HEK293 (cell line): ENCODE measurements around the gene PIK3CA.
"Not testable (repeated sequence)": the region's sequence is repeated elsewhere in the genome, so short reads cannot be mapped to it uniquely, and the experiment has no call there.

Source experiments
- CTCF ChIA-PET: fragments of 350-600 bp; formaldehyde crosslinking; extraction: SDS; loops from one replicate; lab custom pipeline; 2021; ENCODE audit warnings: antibody characterized with exemption; lab: Yijun Ruan, JAX
- POLR2A ChIA-PET: fragments of 300-600 bp; formaldehyde crosslinking; extraction: SDS; loops from one replicate; lab custom pipeline; 2020; ENCODE audit warnings: antibody characterized with exemption, inconsistent platforms; lab: Yijun Ruan, JAX
- H3K27ac ChIP-seq: fragments of 200-500 bp; sonication (Bioruptor generic); 2 replicates; pipeline ENCODE4 v1.5.1; 2014; ENCODE audit warnings: low read depth, low read length, control low read depth, inconsistent platforms; ENCODE audit errors: extremely low read depth
- H3K36me3 ChIP-seq, 2 experiments: fragments of 200-500 bp in 1 of 2; sonication (Bioruptor generic) in 1 of 2; 1 replicate in 1 of 2; 2 replicates in 1 of 2; pipeline ENCODE4 v1.5.1; 2014 to 2017; ENCODE audit warnings: inconsistent platforms in 2 of 2, low read length in 2 of 2; ENCODE audit not compliant: control insufficient read depth in 2 of 2, insufficient read depth in 1 of 2
- H3K4me1 ChIP-seq: fragments of 200-500 bp; sonication (Bioruptor generic); 2 replicates; pipeline ENCODE4 v1.5.1; 2014; ENCODE audit warnings: mild to moderate bottlenecking, low read length, inconsistent platforms; ENCODE audit not compliant: control insufficient read depth, insufficient read depth
- H3K4me3 ChIP-seq: 2 replicates; pipeline ENCODE4 v1.5.1; 2011; ENCODE audit warnings: low read depth, mild to moderate bottlenecking, control low read depth, low read length, moderate library complexity
- H3K9me3 ChIP-seq: fragments of 200-500 bp; sonication (Bioruptor generic); 2 replicates; pipeline ENCODE4 v1.5.1; 2014; ENCODE audit warnings: low read depth, low read length, inconsistent platforms; ENCODE audit not compliant: control insufficient read depth, insufficient read depth
- HOXA7 ChIP-seq: sonication (generic); formaldehyde crosslinking; IDR thresholded peaks from 2 replicates; pipeline ENCODE4 v1.8.1; 2022; ENCODE audit warnings: missing genetic modification reagents, borderline replicate concordance
- IKZF3 ChIP-seq: fragments of 450-650 bp; IDR thresholded peaks from 2 replicates; pipeline ENCODE4 v1.5.0; 2018; ENCODE audit warnings: missing biosample characterization, mild to moderate bottlenecking, missing genetic modification characterization, moderate library complexity
- PRDM1 ChIP-seq: fragments of 450-650 bp; formaldehyde crosslinking; IDR thresholded peaks from 2 replicates; pipeline ENCODE4; 2016; ENCODE audit warnings: missing biosample characterization, missing genetic modification characterization
- ZFHX2 ChIP-seq: fragments of 450-650 bp; formaldehyde crosslinking; conservative IDR thresholded peaks from 2 replicates; pipeline ENCODE4 v1.5.1; 2016; ENCODE audit warnings: missing biosample characterization, missing genetic modification characterization
- ZIC2 ChIP-seq: fragments of 450-650 bp; formaldehyde crosslinking; IDR thresholded peaks from 2 replicates; pipeline ENCODE4 v1.5.1; 2016; ENCODE audit warnings: missing biosample characterization, missing genetic modification characterization
- ZNF146 ChIP-seq: fragments of 450-650 bp; formaldehyde crosslinking; IDR thresholded peaks from 2 replicates; pipeline ENCODE4 v1.5.1; 2016; ENCODE audit warnings: missing biosample characterization, missing genetic modification characterization
- ZNF184 ChIP-seq: fragments of 450-650 bp; IDR thresholded peaks from 2 replicates; pipeline ENCODE4 v1.5.1; 2018; ENCODE audit warnings: missing biosample characterization, mild to moderate bottlenecking, missing genetic modification characterization
- ZNF19 ChIP-seq: fragments of 450-650 bp; formaldehyde crosslinking; IDR thresholded peaks from 2 replicates; pipeline ENCODE4; 2016; ENCODE audit warnings: missing biosample characterization, missing genetic modification characterization, low read depth
- ZNF335 ChIP-seq: fragments of 450-650 bp; formaldehyde crosslinking; conservative IDR thresholded peaks from 2 replicates; pipeline ENCODE4 v1.5.1; 2016; ENCODE audit warnings: missing biosample characterization, missing genetic modification characterization
- ZNF391 ChIP-seq: fragments of 450-650 bp; formaldehyde crosslinking; IDR thresholded peaks from 2 replicates; pipeline ENCODE4 v1.5.1; 2016; ENCODE audit warnings: low read depth, missing biosample characterization, missing genetic modification characterization, borderline replicate concordance
- ZNF404 ChIP-seq: fragments of 450-650 bp; formaldehyde crosslinking; IDR thresholded peaks from 2 replicates; pipeline ENCODE4 v1.5.1; 2017; ENCODE audit warnings: missing biosample characterization, missing genetic modification characterization
- ZNF654 ChIP-seq: fragments of 450-650 bp; formaldehyde crosslinking; IDR thresholded peaks from 2 replicates; pipeline ENCODE4 v1.5.1; 2016; ENCODE audit warnings: low read depth, missing biosample characterization, missing genetic modification characterization
- ZNF660 ChIP-seq: fragments of 450-650 bp; IDR thresholded peaks from 2 replicates; pipeline ENCODE4 v1.5.1; 2018; ENCODE audit warnings: missing biosample characterization, mild to moderate bottlenecking, missing genetic modification characterization
- ZNF843 ChIP-seq: fragments of 450-650 bp; formaldehyde crosslinking; IDR thresholded peaks from 2 replicates; pipeline ENCODE4 v1.5.1; 2016; ENCODE audit warnings: missing biosample characterization, missing genetic modification characterization
- TF ChIP-seq, protein P1 (sequence below): fragments of 450-650 bp; formaldehyde crosslinking; IDR thresholded peaks from 2 replicates; pipeline ENCODE4 v1.5.1; 2016; ENCODE audit warnings: missing biosample characterization, missing genetic modification characterization, borderline replicate concordance
- TF ChIP-seq, protein P2 (sequence below): fragments of 450-650 bp; formaldehyde crosslinking; IDR thresholded peaks from 2 replicates; pipeline ENCODE4 v1.5.1; 2016; ENCODE audit warnings: missing biosample characterization, missing genetic modification characterization
- TF ChIP-seq, protein P3 (sequence below): fragments of 450-650 bp; formaldehyde crosslinking; IDR thresholded peaks from 2 replicates; pipeline ENCODE4 v1.5.1; 2017; ENCODE audit warnings: missing biosample characterization, mild to moderate bottlenecking, missing genetic modification characterization, moderate library complexity

The PIK3CA gene

DNA sequence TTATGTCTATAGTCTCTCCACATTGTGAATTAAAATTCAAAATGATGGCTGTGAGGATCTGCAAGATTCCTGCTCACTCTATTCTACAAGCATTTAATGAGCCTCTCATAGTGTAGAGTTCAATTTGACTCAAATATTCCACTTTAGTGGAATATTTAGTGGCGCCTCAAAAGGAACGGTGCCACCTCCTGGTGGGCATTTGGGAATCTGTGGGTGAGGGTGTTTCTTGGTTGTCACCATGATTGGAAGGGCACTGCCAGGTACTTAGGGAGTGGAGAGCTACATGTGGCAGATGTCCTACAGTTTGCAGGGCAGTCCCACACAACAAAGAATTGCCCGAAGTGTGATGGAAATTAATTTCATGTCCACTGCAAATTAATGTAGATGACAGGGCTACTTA, 124.2 kb downstream of the PIK3CA start:
- ChIA-PET CTCF (interaction anchor here (0.6 to 1.4 kb wide), 3 partner anchors 24 to 163 kb away, joined by 3 to 4 read pairs (median 3); no protein-coding TSS in a partner anchor), POLR2A (interaction anchor here (0.6 kb wide), 1 partner anchor 14 kb away, joined by 4 read pairs; no protein-coding TSS in a partner anchor)
- H3K4me3 ChIP-seq: no peak overlapping the region
- H3K4me1 ChIP-seq: no peaks in the 10 kb centered on the region
- H3K36me3 ChIP-seq: no peaks in the 10 kb centered on the region
- TF ChIP-seq HOXA7 (CRISPR knock-in tag) (no peak), ZIC2 (tag by site-specific recombination) (no peak), ZNF391 (tag by site-specific recombination) (no peak), ZNF660 (tag by site-specific recombination) (no peak)
- TF ChIP-seq, protein P1, sequence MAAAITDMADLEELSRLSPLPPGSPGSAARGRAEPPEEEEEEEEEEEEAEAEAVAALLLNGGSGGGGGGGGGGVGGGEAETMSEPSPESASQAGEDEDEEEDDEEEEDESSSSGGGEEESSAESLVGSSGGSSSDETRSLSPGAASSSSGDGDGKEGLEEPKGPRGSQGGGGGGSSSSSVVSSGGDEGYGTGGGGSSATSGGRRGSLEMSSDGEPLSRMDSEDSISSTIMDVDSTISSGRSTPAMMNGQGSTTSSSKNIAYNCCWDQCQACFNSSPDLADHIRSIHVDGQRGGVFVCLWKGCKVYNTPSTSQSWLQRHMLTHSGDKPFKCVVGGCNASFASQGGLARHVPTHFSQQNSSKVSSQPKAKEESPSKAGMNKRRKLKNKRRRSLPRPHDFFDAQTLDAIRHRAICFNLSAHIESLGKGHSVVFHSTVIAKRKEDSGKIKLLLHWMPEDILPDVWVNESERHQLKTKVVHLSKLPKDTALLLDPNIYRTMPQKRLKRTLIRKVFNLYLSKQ (tag by site-specific recombination): no peak
- TF ChIP-seq, protein P2, sequence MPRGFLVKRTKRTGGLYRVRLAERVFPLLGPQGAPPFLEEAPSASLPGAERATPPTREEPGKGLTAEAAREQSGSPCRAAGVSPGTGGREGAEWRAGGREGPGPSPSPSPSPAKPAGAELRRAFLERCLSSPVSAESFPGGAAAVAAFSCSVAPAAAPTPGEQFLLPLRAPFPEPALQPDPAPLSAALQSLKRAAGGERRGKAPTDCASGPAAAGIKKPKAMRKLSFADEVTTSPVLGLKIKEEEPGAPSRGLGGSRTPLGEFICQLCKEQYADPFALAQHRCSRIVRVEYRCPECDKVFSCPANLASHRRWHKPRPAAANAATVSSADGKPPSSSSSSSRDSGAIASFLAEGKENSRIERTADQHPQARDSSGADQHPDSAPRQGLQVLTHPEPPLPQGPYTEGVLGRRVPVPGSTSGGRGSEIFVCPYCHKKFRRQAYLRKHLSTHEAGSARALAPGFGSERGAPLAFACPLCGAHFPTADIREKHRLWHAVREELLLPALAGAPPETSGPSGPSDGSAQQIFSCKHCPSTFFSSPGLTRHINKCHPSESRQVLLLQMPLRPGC (tag by site-specific recombination): no peak
- no peak overlapping the region for H3K27ac ChIP-seq
- no peaks in the 10 kb centered on the region for H3K9me3 ChIP-seq

DNA sequence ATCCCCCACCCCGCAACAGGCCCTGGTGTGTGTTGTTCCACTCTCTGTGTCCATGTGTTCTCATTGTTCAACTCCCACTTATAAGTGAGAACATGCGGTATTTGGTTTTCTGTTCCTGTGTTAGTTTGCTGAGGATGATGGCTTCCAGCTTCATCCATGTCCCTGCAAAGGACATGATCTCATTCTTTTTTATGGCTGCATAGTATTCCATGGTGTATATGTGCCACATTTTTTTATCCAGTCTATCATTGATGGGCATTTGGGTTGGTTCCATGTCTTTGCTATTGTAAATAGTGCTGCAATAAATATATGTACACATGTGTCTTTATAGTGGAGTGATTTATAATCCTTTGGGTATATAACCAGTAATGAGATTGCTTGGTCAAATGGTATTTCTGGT, 126.3 kb downstream of the PIK3CA start:
- H3K27ac ChIP-seq, H3K4me1 ChIP-seq, H3K4me3 ChIP-seq, POLR2A ChIA-PET, H3K36me3 ChIP-seq, H3K9me3 ChIP-seq, CTCF ChIA-PET: not testable (repeated sequence)
- peak; percentile 77 for TF ChIP-seq ZNF146 (tag by site-specific recombination)

DNA sequence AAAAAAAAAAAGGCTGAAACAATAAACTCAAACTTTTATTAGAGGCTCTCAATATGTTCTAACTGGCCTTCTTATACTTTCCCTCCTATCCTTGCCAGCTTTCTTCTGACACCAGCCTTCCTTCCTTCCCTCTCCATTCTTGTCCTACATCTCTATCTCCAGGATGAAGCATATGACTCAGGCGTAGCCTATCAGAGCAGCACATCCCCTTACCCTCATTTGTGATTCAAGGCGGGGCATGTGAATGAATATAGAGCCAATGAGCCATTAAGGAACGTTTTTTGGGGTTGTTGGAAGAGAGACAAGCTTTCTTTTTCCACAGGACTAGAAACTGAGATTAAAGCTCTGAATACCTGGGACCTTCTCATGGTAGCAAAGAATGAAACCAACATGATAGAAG, 127.8 kb downstream of the PIK3CA start:
- H3K27ac ChIP-seq: no peak overlapping the region
- H3K9me3 ChIP-seq: no peaks in the 10 kb centered on the region
- TF ChIP-seq, protein P1 (tag by site-specific recombination): no peak
- no peak for TF ChIP-seq ZNF335 (tag by site-specific recombination)
- no peak for TF ChIP-seq ZNF19
- TF ChIP-seq ZNF184 (tag by site-specific recombination): no peak
- TF ChIP-seq ZFHX2: no peak
- no peak for TF ChIP-seq ZNF654 (tag by site-specific recombination)
- TF ChIP-seq, protein P3, sequence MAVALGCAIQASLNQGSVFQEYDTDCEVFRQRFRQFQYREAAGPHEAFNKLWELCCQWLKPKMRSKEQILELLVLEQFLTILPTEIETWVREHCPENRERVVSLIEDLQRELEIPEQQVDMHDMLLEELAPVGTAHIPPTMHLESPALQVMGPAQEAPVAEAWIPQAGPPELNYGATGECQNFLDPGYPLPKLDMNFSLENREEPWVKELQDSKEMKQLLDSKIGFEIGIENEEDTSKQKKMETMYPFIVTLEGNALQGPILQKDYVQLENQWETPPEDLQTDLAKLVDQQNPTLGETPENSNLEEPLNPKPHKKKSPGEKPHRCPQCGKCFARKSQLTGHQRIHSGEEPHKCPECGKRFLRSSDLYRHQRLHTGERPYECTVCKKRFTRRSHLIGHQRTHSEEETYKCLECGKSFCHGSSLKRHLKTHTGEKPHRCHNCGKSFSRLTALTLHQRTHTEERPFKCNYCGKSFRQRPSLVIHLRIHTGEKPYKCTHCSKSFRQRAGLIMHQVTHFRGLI (tag by site-specific recombination): no peak
- no peak for TF ChIP-seq ZNF843 (tag by site-specific recombination)
- TF ChIP-seq ZNF404 (tag by site-specific recombination): no peak
- TF ChIP-seq PRDM1 (tag by site-specific recombination): no peak
- no peak for TF ChIP-seq ZNF146 (tag by site-specific recombination)
- TF ChIP-seq IKZF3 (tag by site-specific recombination): no peak
- TF ChIP-seq, all 188 proteins: peak for 0
- H3K4me1 ChIP-seq: no peaks in the 10 kb centered on the region
- POLR2A ChIA-PET: interaction anchor here (0.6 to 0.7 kb wide), 2 partner anchors 13 to 14 kb away, joined by 4 to 10 read pairs; no protein-coding TSS in a partner anchor
- H3K36me3 ChIP-seq: no peaks in the 10 kb centered on the region
- H3K4me3 ChIP-seq: no peak overlapping the region
- CTCF ChIA-PET: interaction anchor here (0.6 to 1.0 kb wide), 2 partner anchors 207 to 261 kb away, joined by 3 read pairs; no protein-coding TSS in a partner anchor
